Adipose tissue (tissue), 3 donors: Measurements from ENCODE around the gene PGA3. TPM values are rescaled to one million over a fixed set of nuclear protein-coding genes. Genes with fewer than 3 reads are reported as not detected.

Experiments used
- polyA plus RNA-seq, 3 donors: library from polyadenylated mRNA; stranded (reverse); fragments of 200-250 nt; gene quantifications; one replicate each; pipeline ENCODE4 v1.2.3, GENCODE V29; 2013
- donor health status: healthy with polysubstance abuse.
- donor health status: Bipolar disorder and iron deficiency.
- donor health status: healthy.

Gene PGA3
- polyA plus RNA-seq, 3 donors, result 1.6 to 4,252 (median 517) TPM

Other genes starting within 250 kb of the PGA3 start
- 1 to 10 TPM in 1 of 3 donors, under 1 TPM in 2; 0.45 to 1.7 (median 0.82) TPM for gene CD6, start 231.8 kb upstream of the PGA3 start, polyA plus RNA-seq
- gene CD5, start 101.0 kb upstream of the PGA3 start, polyA plus RNA-seq, result under 1 TPM; 0.34 to 0.71 (median 0.56) TPM
- 10 to 100 TPM; 14.2 to 17.6 (median 15.2) TPM for gene VPS37C, start 42.1 kb upstream of the PGA3 start, polyA plus RNA-seq
- gene PGA4, start 18.8 kb downstream of the PGA3 start, polyA plus RNA-seq, result 1,000 to 10,000 TPM in 1 of 3 donors, 100 to 1,000 TPM in 1, 1 to 10 TPM in 1; 2.1 to 3,314 (median 221) TPM
- gene PGA5, start 37.7 kb downstream of the PGA3 start, polyA plus RNA-seq, result 100 to 1,000 TPM in 1 of 3 donors, 10 to 100 TPM in 1, under 1 TPM in 1; 0.13 to 467 (median 45.1) TPM
- gene VWCE, start 91.8 kb downstream of the PGA3 start, polyA plus RNA-seq, result 1 to 10 TPM in 2 of 3 donors, under 1 TPM in 1; 0.86 to 5.4 (median 1.8) TPM
- 100 to 1,000 TPM in 1 of 3 donors, 10 to 100 TPM in 2; 52.2 to 107 (median 87.7) TPM for gene DDB1, start 129.6 kb downstream of the PGA3 start, polyA plus RNA-seq
- 10 to 100 TPM; 24.6 to 29.5 (median 26.3) TPM for gene TKFC, start 129.7 kb downstream of the PGA3 start, polyA plus RNA-seq
- gene CYB561A3, start 158.4 kb downstream of the PGA3 start, polyA plus RNA-seq, result 10 to 100 TPM; 23.1 to 39.4 (median 31.2) TPM
- gene TMEM138, start 158.9 kb downstream of the PGA3 start, polyA plus RNA-seq, result 10 to 100 TPM; 17.3 to 54.1 (median 46.8) TPM
- gene TMEM216, start 189.1 kb downstream of the PGA3 start, polyA plus RNA-seq, result 10 to 100 TPM; 12.9 to 26.3 (median 14.3) TPM
- gene CPSF7, start 226.5 kb downstream of the PGA3 start, polyA plus RNA-seq, result 10 to 100 TPM; 28.5 to 52.8 (median 42.7) TPM
- gene SDHAF2, start 226.6 kb downstream of the PGA3 start, polyA plus RNA-seq, result 10 to 100 TPM; 22.5 to 45.2 (median 43.9) TPM